HT1080 (cell line): Measurements from ENCODE around the gene TRIM58. TPM values are rescaled to one million over a fixed set of nuclear protein-coding genes. Genes with fewer than 3 reads are reported as not detected.
A peak's percentile ranks its signal among the peaks of the same experiment; 100 is the strongest.

Experiments used
- DNase-seq: peaks from one replicate; pipeline ENCODE4 v3.0.0-alpha.2; 2015; ENCODE audit warnings: low read depth
- polyA plus RNA-seq, 2 experiments: library from polyadenylated mRNA; depleted of rRNA; stranded (reverse); fragments of >200 nt; gene quantifications; 2 replicates each; pipeline ENCODE4 v1.2.3, GENCODE V29; 2015
- total RNA-seq: library from RNA; depleted of rRNA; stranded (reverse); fragments of >200 nt; shearing (Covaris generic); gene quantifications from 2 replicates; pipeline ENCODE4 v1.2.3, GENCODE V29; 2014; rRNA removed

The TRIM58 gene
- total RNA-seq = 3.7 and 4.5 TPM in 2 replicates
- 4.7 and 5.5 TPM in 2 replicates for polyA plus RNA-seq (2015; cell fraction: cytosol; rRNA removed)
- 3.1 and 3.2 TPM in 2 replicates for polyA plus RNA-seq (2015; cell fraction: nucleus; rRNA removed)

GRCh38 chr1:247857069-247857984, at the start of gene TRIM58:
TSS of gene TRIM58 (plus strand) at chr1:247857187. CDS start at chr1:247857247, 60 bp downstream.
- DNase-seq = peak; percentile 57

GRCh38 chr1:247812637-247813036, 44.4 kb upstream of the TRIM58 start:
- no peak for DNase-seq

- DNase-seq = no peak
Observed at GRCh38 chr1:247822060-247822459, 34.9 kb upstream of the TRIM58 start.

GRCh38 chr1:247824023-247824422, 33.0 kb upstream of the TRIM58 start, which contains the start of gene OR14A16:
TSS of gene OR14A16 (minus strand) at chr1:247824119. CDS start at chr1:247815729, 8,390 bp downstream.
- no peak for DNase-seq

- DNase-seq = no peak
Observed at GRCh38 chr1:247825362-247825761, 31.6 kb upstream of the TRIM58 start.

GRCh38 chr1:247829656-247830055, 27.3 kb upstream of the TRIM58 start:
- DNase-seq = no peak

GRCh38 chr1:247833601-247834000, 23.4 kb upstream of the TRIM58 start:
- DNase-seq = no peak

- DNase-seq = no peak
Observed at GRCh38 chr1:247840818-247841217, 16.2 kb upstream of the TRIM58 start.

- no peak for DNase-seq
Observed at GRCh38 chr1:247841796-247842195, 15.2 kb upstream of the TRIM58 start, which contains the start of gene OR11L1. TSS of gene OR11L1 (minus strand) at chr1:247841896. CDS start at chr1:247841896, 0 bp downstream.

- no peak for DNase-seq
Observed at GRCh38 chr1:247843411-247843810, 13.6 kb upstream of the TRIM58 start.

- DNase-seq = no peak
Observed at GRCh38 chr1:247845011-247845692, 11.8 kb upstream of the TRIM58 start.

GRCh38 chr1:247845693-247846017, 11.3 kb upstream of the TRIM58 start:
- no peak for DNase-seq

- no peak for DNase-seq
Observed at GRCh38 chr1:247848346-247848745, 8.6 kb upstream of the TRIM58 start.

- DNase-seq = no peak
Observed at GRCh38 chr1:247849616-247850015, 7.4 kb upstream of the TRIM58 start.

GRCh38 chr1:247854899-247855545, 2.0 kb upstream of the TRIM58 start:
- DNase-seq = no peak

GRCh38 chr1:247855911-247856310, 1.1 kb upstream of the TRIM58 start:
- DNase-seq = no peak

- DNase-seq = peak; percentile 5
Observed at GRCh38 chr1:247857985-247858619, 1.1 kb downstream of the TRIM58 start.

GRCh38 chr1:247862756-247863155, 5.8 kb downstream of the TRIM58 start:
- no peak for DNase-seq

GRCh38 chr1:247864644-247865043, 7.7 kb downstream of the TRIM58 start:
- no peak for DNase-seq

- no peak for DNase-seq
Observed at GRCh38 chr1:247865416-247865815, 8.4 kb downstream of the TRIM58 start.

- no peak for DNase-seq
Observed at GRCh38 chr1:247883346-247883745, 26.4 kb downstream of the TRIM58 start.
